SK-N-MC (cell line): ENCODE data around the gene SNAPIN.

Source experiments
- EZH2 ChIP-seq: fragments of 200-600 bp; sonication (generic); IDR thresholded peaks from one replicate; pipeline ENCODE4 v1.6.1; 2017; ENCODE audit warnings: antibody characterized with exemption
- FOXP2 ChIP-seq: optimal IDR thresholded peaks from 2 replicates; pipeline ENCODE3; 2011; ENCODE audit warnings: mild to moderate bottlenecking, moderate library complexity; ENCODE audit not compliant: insufficient read depth; ENCODE audit errors: extremely low read length, control extremely low read depth
- POLR2AphosphoS5 ChIP-seq: IDR thresholded peaks from 2 replicates; pipeline ENCODE4 v1.6.1; 2012; ENCODE audit warnings: mild to moderate bottlenecking, low read depth, low read length, borderline replicate concordance

DNA sequence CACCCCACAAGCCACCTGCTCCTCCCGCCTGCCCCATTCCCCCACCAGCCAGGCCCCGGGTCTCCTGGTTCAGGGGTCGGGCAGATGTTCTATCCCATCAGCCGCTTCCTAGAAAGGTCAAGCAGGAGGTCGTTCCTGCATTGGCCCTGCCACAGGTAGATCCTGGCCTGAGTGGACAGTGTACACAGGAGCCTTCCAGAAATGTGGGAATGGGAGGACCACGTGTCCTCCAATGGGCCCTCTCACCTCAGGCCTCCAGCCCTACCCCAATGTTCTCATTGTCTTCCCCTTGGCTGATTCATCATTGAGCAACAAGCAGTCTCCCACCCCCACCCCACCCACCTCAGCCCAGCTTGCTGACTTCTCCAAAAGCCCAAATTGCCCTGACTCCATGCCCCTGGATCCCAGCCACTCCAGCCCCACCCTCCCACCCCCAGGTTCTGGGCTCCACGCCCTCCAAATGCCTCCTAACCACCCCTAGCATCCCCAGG lies 47.6 kb upstream of the SNAPIN start:
- TF ChIP-seq EZH2 (no peak), POLR2AphosphoS5 (no peak), FOXP2 (no peak)
